Endothelial cell of umbilical vein (primary cell): ENCODE results near the gene MARK2. TPM values are rescaled to one million over a fixed set of nuclear protein-coding genes. Genes with fewer than 3 reads are reported as not detected.
A peak's percentile ranks its signal among the peaks of the same experiment; 100 is the strongest.

Experiments
- BruUV-seq: library from RNA; stranded (reverse); fragments of 400-500 nt; replicated peaks from 2 replicates; lab custom pipeline; 2021; lab: Mats Ljungman, UMichigan
- CTCF ChIA-PET: fragments of 300-600, 350-600 bp; sonication (Branson Sonifier 250); formaldehyde crosslinking; loops from one replicate; lab custom pipeline; 2021; ENCODE audit warnings: antibody characterized with exemption, inconsistent platforms; lab: Charles Lee
- POLR2A ChIA-PET: fragments of 300-600, 350-600 bp; sonication (Branson Sonifier 250); formaldehyde crosslinking; loops from one replicate; lab custom pipeline; 2021; ENCODE audit warnings: antibody characterized with exemption, inconsistent platforms; lab: Charles Lee
- DNase-seq: peaks from one replicate; pipeline ENCODE4 v3.0.0-alpha.2; 2011; ENCODE audit warnings: low read depth, low spot score
- FAIRE-seq: peaks from 2 replicates; lab custom pipeline; 2011; peaks lifted over from hg19 to GRCh38; lab: Jason Lieb, UNC
- H2AFZ ChIP-seq: 2 replicates; pipeline ENCODE4 v1.6.0; 2012; ENCODE audit warnings: low read depth, low read length, control low read depth, inconsistent platforms
- H3K27ac ChIP-seq: 2 replicates; pipeline ENCODE4 v1.5.1; 2011; ENCODE audit warnings: low read depth, mild to moderate bottlenecking, control low read depth, low read length, moderate library complexity; ENCODE audit not compliant: insufficient read depth
- H3K27me3 ChIP-seq, 2 experiments: 2 replicates each; pipeline versions ENCODE4 v1.6.0 to v1.6.1; 2011; ENCODE audit warnings: low read length in 2 of 2, mixed read lengths in 1 of 2; ENCODE audit not compliant: control insufficient read depth in 2 of 2, insufficient read depth in 2 of 2
- H3K36me3 ChIP-seq, 2 experiments: 2 replicates in 1 of 2; 3 replicates in 1 of 2; pipeline ENCODE4 v1.5.1; 2011; ENCODE audit warnings: low read length in 2 of 2, mild to moderate bottlenecking in 1 of 2, moderate library complexity in 1 of 2; ENCODE audit not compliant: control insufficient read depth in 2 of 2, insufficient read depth in 2 of 2; ENCODE audit errors: extremely low read depth in 1 of 2
- H3K4me1 ChIP-seq: 3 replicates; pipeline ENCODE4 v1.5.1; 2011; ENCODE audit warnings: mild to moderate bottlenecking, low read length; ENCODE audit not compliant: control insufficient read depth, insufficient read depth; ENCODE audit errors: extremely low read depth
- H3K4me2 ChIP-seq: 2 replicates; pipeline ENCODE4 v1.6.1; 2011; ENCODE audit warnings: low read length, control low read depth, mixed read lengths; ENCODE audit not compliant: insufficient read depth
- H3K4me3 ChIP-seq, 3 experiments: fragments of 200-600 bp in 1 of 3; sonication (generic), shearing (Covaris generic) in 1 of 3; replicated peaks in 1 of 3; 2 replicates each; pipeline ENCODE4 v1.5.1; 2011 to 2016; ENCODE audit warnings: control low read depth in 3 of 3, low read length in 3 of 3, mild to moderate bottlenecking in 2 of 3, inconsistent platforms in 1 of 3, low read depth in 1 of 3, moderate library complexity in 1 of 3; ENCODE audit not compliant: insufficient read depth in 1 of 3
- H3K79me2 ChIP-seq: 2 replicates; pipeline ENCODE4 v1.6.0; 2012; ENCODE audit warnings: low read length, inconsistent platforms; ENCODE audit not compliant: control insufficient read depth, insufficient read depth
- H3K9ac ChIP-seq: replicated peaks from 2 replicates; pipeline ENCODE3; 2011; ENCODE audit warnings: low read length, control low read depth; ENCODE audit not compliant: insufficient read depth; ENCODE audit errors: extremely low read depth
- H3K9me1 ChIP-seq: replicated peaks from 3 replicates; pipeline ENCODE4 v1.6.0; 2011; ENCODE audit warnings: mild to moderate bottlenecking, low read length; ENCODE audit not compliant: control insufficient read depth, insufficient read depth; ENCODE audit errors: extremely low read depth
- H3K9me3 ChIP-seq: replicated peaks from 2 replicates; pipeline ENCODE4 v1.5.1; 2012; ENCODE audit warnings: low read length, inconsistent platforms; ENCODE audit not compliant: control insufficient read depth, insufficient read depth
- H4K20me1 ChIP-seq: replicated peaks from 2 replicates; pipeline ENCODE3; 2011; ENCODE audit warnings: mild to moderate bottlenecking, low read length; ENCODE audit not compliant: control insufficient read depth, insufficient read depth; ENCODE audit errors: extremely low read depth
- CTCF ChIP-seq, 2 donors: IDR thresholded peaks; 1 replicate in 1 of 2; 2 replicates in 1 of 2; pipeline ENCODE4 v1.5.1; 2011; ENCODE audit warnings: low read length in 2 of 2, mild to moderate bottlenecking in 2 of 2, moderate library complexity in 2 of 2, control low read depth in 1 of 2, inconsistent platforms in 1 of 2, low read depth in 1 of 2; ENCODE audit not compliant: insufficient read depth in 1 of 2; ENCODE audit errors: extremely low read depth in 1 of 2
- EZH2 ChIP-seq: IDR thresholded peaks from 2 replicates; pipeline ENCODE4 v1.6.1; 2012; ENCODE audit warnings: borderline replicate concordance, low read depth, mild to moderate bottlenecking, moderate library complexity, low read length, inconsistent platforms; ENCODE audit not compliant: severe bottlenecking
- FOS ChIP-seq: IDR thresholded peaks from 2 replicates; pipeline ENCODE4 v1.6.1; 2011; ENCODE audit warnings: mild to moderate bottlenecking, low read length, moderate library complexity, borderline replicate concordance; ENCODE audit not compliant: insufficient read depth
- POLR2AphosphoS5 ChIP-seq: IDR thresholded peaks from 2 replicates; pipeline ENCODE4 v1.6.1; 2012; ENCODE audit warnings: low read depth, mild to moderate bottlenecking, control low read depth, low read length, moderate library complexity; ENCODE audit not compliant: insufficient read depth
- dilution Hi-C: fragments of 300-500 bp; cut with MboI; formaldehyde crosslinking; loops from one replicate; pipeline ENCODE4 v1.15.0; 2019; ENCODE audit warnings: low sequenced_read_pairs; ENCODE audit not compliant: extremely low pct_ligation_motif_present
- intact Hi-C: fragments of 100-400 bp; cut with micrococcal nuclease; formaldehyde crosslinking; loops from one replicate; pipeline ENCODE4 v1.10.0; 2022
- polyA plus RNA-seq, 4 experiments: library from polyadenylated mRNA; depleted of rRNA in 3 of 4; stranded (reverse) in 3 of 4; unstranded in 1 of 4; fragments of >200 nt; gene quantifications; 2 replicates each; pipeline versions ENCODE4 v1.2.1 to v1.2.3, GENCODE V29; 2011 to 2012; ENCODE audit warnings: missing spikeins in 1 of 4
- total RNA-seq: library from RNA; stranded (reverse); gene quantifications from 2 replicates; pipeline ENCODE4 v1.2.3, GENCODE V29; 2021

The MARK2 gene
- total and polyA plus RNA-seq, 2 donors (not counting 3 experiments of a cell fraction or from before 2014, with no cell fraction given) = 16.6 to 34.7 TPM

GRCh38 chr11:63906087-63906486 is 67.2 kb downstream of the MARK2 start:
- no peak for FAIRE-seq
- no peak for DNase-seq

GRCh38 chr11:63906585-63906984 is 67.7 kb downstream of the MARK2 start:
- Histone ChIP-seq H3K9me3 (no peaks in the 10 kb centered on the region), H3K4me3 (no peak overlapping the region), H3K27me3 (no peaks in the 10 kb centered on the region), H2AFZ (no peak overlapping the region), H3K4me1 (no peaks in the 10 kb centered on the region), H3K79me2 (no peaks in the 10 kb centered on the region), H3K9me1 (no peaks in the 10 kb centered on the region), H4K20me1 (no peaks in the 10 kb centered on the region), H3K4me2 (no peak overlapping the region), H3K9ac (no peak overlapping the region), H3K36me3 (peaks cover 4 to 51% of the 10 kb centered on the region in 2 experiments), H3K27ac (no peak overlapping the region)
- BruUV-seq = no TSS peak
- DNase-seq = no peak
- TF ChIP-seq CTCF (IDR thresholded peaks at IDR 0.05; ENCODE audit: extremely low read depth in 1 of 2, insufficient read depth in 1 of 2, low read depth in 1 of 2, low read length in 2 of 2) (peak in 1 of 2 donors; percentile 20), POLR2AphosphoS5 (no peak)
- ChIA-PET POLR2A (no interaction called here), CTCF (interaction anchor here (0.6 to 1.9 kb wide), 20 partner anchors 9 to 139 kb away, joined by 3 to 30 read pairs (median 5); partner anchors contain the start of genes COX8A, MARK2, RCOR2 and ZFTA)
- intact Hi-C loops (no loop called here), dilution Hi-C loops (no loop called here)
- no peak for FAIRE-seq

More at GRCh38 chr11:63906087-63906486, 67.2 kb downstream of the MARK2 start:
- Histone ChIP-seq H3K27ac (no peak overlapping the region), H3K9ac (no peak overlapping the region), H4K20me1 (no peaks in the 10 kb centered on the region), H3K4me2 (no peak overlapping the region), H3K27me3 (no peaks in the 10 kb centered on the region), H3K9me1 (no peaks in the 10 kb centered on the region), H3K9me3 (no peaks in the 10 kb centered on the region), H3K4me1 (no peaks in the 10 kb centered on the region), H3K36me3 (peaks cover 4 to 51% of the 10 kb centered on the region in 2 experiments), H3K79me2 (no peaks in the 10 kb centered on the region), H2AFZ (no peak overlapping the region), H3K4me3 (no peak overlapping the region)
- TF ChIP-seq EZH2 (no peak), FOS (no peak)
- CTCF ChIA-PET = interaction anchor here (0.6 to 1.9 kb wide), 20 partner anchors 8 to 138 kb away, joined by 3 to 30 read pairs (median 5); partner anchors contain the start of genes COX8A, MARK2, RCOR2 and ZFTA
- POLR2A ChIA-PET = interaction anchor here (0.7 kb wide), 1 partner anchor 39 kb away, joined by 3 read pairs; no protein-coding TSS in a partner anchor
- dilution Hi-C loops = no loop called here
- no TSS peak for BruUV-seq
- intact Hi-C loops = no loop called here
